ENCODE results near the gene HOXD13.

The HOXD13 gene

GRCh38 chr2:176081376-176081836, 11.1 kb upstream of the HOXD13 start:
- DNase-seq: no peak

GRCh38 chr2:176081837-176082524, 10.5 kb upstream of the HOXD13 start:
- DNase-seq: no peak

- DNase-seq: no peak
Observed at GRCh38 chr2:176082525-176082823, 10.0 kb upstream of the HOXD13 start.

DNA sequence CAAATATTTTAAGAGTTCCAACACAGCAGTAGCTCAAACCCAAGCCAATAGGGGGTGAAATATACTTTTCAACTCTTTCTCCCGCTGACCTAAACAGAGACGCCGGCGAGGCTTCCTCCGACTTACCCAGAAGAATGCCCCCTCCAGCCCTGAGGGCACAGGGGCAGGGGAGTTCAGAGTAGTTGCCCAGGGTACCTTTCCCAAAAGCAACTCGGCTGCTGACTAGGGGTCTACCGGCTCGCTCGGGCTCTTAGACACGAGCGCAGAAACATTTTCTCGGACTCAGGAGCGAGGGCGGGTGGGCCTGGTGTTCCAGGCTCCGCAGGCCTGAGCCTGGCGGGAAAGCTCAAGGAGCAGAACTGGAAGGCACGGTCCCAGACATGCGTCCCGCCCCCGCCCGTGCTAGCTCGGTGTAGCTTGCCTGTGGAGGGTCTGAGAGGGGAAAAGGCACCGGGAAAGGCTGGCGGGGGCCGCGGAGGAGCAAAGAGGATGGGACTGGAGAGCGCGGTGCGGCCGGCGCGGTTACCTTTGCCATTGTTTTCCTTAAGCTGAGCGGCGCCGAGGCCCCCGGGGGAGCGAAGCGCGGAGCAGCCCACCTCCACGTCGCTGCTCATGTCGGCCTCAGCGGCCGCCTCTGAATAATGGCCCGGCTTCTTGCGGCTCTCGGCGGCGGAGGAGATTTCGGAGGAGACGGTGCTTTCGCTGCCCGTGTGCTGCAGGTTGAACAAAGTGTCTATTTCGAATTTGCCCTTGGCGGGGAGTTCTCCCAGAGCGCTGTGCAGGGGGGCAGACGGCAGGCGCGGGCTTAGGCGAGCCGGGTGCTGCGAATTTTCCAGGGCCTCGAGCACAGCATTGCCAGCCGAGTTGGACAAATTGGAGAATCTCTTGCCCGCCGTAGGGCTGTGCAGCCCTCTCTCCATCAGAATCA, 9.4 kb upstream of the HOXD13 start:
- no peak for DNase-seq

- no peak for DNase-seq
Observed at GRCh38 chr2:176083796-176084261, 8.7 kb upstream of the HOXD13 start, which contains the start of gene EVX2. EVX2 (minus strand) TSS chr2:176083962; CDS start chr2:176083776, 186 bp downstream.

DNA sequence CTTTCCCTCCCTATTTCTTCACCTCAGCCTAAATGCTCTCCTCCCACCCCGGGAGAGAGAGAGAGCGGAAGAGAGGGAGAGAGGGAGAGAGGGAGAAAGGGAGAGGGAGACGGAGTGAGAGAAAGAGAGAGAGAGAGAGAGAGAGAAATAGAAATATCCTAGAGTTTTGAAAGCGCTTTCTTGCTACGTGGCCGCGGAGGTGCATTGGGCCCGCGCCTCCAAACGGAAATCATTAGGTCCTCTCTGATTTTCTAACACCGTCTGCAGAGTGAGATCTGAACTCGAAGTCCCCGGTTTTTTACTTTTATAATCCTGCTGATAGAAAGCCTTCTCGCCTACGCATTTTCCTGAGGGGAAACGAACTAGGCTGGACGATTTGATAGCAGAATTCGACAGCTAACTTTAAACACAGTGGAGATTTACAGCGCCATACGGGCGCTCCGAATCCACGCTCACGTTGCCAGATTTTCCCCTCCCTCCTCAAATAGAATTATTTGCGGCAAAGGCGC, 7.9 kb upstream of the HOXD13 start:
- DNase-seq: no peak

DNA sequence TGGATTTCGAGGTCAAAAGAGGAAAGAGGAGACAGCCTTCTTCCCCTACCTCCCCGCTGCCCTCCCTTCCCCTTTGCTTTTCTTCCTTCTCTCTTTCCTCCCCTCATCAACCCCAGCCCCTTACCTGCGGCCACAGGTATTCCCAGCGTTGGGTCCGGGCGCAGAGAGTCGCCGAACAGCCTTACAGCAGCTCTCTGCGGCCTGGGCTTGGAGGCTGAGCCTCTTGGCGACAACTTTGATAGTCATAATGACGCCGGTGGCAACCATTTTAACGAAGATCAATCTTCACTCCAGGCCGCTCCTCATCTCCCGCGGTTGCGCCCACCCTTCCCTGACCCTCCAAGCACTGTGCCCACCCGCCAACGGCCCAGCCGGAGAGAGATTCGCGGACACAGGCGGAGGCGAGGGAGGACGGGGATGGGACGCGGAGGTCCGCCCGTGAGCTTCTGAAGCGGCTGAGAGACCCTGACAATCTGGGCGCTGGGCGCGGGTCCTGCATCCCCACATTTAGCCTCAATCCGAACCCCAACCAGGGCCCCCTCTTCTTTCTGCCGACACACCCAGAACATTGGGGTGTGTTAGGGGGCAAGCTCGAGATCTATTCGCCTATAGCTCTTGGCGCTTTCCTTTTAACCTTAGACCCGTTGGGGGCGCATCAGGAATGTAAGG, 7.3 kb upstream of the HOXD13 start:
- DNase-seq: no peak

DNA sequence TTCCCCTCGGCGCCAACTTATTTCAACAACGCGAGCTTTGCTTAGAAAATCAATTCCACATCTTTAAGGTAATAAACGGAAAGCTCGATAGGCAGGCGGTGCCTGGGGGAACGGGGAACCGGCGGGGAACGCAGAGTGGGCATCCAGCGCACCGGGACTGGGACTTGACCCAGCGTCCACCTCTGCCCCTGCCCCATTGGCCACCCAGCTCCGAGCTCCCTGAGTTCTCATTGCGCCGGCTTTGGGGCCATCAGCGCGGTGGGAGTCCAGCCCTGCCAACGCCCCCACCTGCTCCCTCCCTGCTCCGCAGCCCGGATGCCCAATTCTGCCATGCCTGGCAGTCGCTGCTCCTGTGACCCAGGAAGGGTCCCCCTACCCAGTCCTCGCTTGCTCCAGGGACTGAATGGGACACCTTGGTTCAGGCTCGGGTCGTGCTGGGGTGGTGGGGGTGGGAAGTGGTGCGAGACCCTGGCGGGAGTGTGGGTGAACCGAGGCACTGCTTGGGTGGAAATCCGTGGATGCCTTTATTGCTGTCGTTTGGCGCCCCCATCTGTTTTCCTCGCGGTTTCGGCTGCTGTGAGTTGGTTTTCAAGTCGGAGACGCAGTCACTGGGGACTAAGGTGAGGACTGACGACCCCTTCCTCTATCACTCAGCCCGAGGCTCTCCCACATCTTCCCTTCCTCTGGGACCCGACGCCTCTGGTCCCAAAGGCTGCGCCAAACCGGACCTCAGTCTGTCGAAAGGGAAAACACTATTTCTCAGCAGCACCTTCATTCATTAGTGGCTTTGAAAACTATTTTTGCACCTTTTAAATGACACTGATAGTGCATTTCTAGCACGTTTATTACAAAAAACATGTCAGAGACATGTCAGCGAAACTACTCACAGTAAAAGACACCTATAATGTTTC, 6.4 kb upstream of the HOXD13 start:
- DNase-seq: no peak

- DNase-seq: no peak
Observed at GRCh38 chr2:176087330-176088047, 5.0 kb upstream of the HOXD13 start.

DNA sequence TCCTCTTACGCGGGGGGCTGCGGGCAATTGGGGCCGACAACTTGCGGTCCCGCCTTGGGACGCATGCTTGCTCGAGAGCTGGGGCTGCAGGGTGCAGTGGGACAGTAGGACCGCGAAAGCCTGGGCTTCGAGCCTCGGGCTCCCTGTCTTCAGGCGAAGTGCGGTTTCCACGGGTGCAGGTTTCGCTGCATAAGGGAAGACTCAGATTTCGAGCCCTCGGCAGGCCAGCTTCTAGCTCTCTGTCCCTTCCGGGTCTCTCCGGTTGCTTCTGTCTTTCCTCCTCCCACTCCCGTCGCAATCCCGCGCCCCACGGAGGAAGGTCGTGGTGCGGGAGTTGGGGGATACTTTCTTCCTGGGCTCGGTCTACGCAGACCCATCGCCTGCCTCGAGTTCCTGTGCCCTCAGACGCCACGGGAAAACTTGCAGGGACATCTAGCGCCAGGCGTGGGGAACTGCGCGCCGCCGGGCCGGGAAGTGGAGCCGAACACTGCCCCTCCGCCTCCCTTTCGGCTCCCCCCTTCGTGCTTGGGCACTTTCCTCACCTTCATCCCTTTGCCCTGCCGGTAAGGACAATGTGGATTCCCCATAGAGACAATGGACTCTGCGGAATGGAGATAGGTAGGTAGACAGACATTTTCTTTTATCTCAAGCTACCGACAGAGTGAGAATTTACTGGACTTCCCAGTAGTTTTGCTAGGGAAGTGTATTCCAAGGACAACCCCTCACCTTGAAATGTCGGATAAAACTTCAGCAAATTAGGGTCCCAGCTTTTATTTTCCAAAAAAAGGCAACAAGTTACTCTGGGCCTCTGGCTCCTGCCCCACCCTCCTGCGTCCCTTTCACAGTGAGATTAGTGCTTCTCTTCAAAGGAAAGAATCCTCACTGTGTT, 4.2 kb upstream of the HOXD13 start:
- no peak for DNase-seq

GRCh38 chr2:176088937-176089842, 3.3 kb upstream of the HOXD13 start:
- DNase-seq: no peak

- DNase-seq: no peak
Observed at GRCh38 chr2:176089843-176090395, 2.6 kb upstream of the HOXD13 start.

- DNase-seq: no peak
Observed at GRCh38 chr2:176090862-176091261, 1.7 kb upstream of the HOXD13 start.

DNA sequence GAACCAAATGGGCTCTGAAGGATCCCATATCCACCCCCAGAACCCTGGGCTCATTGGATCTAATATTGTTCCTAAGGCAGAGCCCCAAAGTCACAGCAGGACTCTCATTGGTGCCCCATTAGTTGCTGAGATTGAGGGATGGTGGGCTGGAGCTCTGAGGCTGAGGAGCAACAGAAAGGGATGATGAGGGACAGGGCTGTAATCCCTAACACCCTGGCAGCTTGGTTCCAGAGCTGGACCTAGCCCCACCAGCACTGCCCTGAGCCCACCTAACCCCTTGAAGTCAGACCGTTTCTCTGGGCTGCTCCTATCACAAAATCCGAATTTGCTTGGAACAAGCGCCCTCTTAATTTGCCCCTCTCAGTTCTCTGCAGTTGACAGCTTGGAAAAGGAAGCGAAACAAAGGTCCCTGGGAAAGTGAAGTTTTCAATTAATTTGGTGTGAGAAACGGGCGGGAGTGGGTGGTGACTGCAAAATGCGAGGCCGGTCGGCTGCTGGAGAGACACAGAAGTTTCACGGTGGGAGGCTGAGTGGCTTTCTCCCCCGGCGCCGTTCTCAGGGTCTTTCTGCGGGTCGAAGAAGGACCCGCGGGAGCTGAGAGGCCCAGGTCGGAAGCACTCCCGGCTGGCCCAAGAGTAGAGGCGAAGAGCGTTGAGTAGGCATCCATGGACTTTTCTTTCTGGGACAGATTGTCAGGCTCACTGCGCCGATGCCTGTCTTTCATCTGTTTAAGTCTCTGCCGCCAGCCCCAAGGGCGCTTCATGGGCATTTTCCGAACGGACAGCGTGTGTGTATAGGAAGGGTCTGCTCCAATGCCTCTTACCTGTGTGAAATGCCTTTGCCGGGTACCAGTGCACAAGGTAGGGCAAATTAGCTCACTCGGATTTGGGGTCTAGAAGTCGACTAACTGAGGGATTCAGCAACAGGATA, 927 bp upstream of the HOXD13 start:
- no peak for DNase-seq

DNA sequence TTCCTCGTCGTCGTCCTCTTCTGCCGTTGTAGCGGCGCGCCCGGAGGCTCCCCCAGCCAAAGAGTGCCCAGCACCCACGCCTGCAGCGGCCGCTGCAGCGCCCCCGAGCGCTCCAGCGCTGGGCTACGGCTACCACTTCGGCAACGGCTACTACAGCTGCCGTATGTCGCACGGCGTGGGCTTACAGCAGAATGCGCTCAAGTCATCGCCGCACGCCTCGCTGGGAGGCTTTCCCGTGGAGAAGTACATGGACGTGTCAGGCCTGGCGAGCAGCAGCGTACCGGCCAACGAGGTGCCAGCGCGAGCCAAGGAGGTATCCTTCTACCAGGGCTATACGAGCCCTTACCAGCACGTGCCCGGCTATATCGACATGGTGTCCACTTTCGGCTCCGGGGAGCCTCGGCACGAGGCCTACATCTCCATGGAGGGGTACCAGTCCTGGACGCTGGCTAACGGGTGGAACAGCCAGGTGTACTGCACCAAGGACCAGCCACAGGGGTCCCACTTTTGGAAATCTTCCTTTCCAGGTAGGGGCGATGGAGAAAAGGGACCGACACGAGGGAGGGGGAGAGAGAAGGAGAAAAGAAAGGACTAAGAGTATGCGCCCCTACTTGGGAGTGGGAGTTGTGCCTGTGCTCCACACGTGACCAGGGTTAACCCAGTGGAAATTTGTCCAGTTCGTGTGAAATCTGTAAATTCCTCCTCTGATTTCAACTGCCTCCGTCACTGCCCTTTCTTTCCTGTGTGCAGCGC, 800 bp downstream of the HOXD13 start:
- no peak for DNase-seq

DNA sequence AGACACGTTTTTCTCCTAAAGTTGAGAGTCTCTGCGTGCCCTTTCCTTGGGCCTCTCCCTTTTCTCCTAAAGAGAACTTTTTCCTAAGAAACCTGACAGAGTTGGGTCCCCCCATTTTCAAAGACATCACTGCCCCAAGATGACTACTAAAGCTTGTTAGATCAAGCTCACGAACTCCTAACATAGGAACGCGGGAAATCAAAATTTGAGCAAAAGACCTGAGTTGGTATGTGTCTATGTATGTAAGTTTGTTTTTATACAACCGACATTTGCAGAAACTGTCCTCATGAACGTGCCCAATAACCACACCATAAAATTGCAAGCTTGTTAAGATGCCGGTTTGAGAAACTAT, 1.4 kb downstream of the HOXD13 start:
- DNase-seq: no peak

DNA sequence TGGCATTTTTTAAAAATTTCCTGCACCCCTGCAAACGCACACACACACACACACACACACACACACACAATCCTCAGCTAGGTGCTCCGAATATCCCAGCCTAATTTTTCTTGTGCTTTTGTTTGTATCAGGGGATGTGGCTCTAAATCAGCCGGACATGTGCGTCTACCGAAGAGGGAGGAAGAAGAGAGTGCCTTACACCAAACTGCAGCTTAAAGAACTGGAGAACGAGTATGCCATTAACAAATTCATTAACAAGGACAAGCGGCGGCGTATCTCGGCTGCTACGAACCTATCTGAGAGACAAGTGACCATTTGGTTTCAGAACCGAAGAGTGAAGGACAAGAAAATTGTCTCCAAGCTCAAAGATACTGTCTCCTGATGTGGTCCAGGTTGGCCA, 1.8 kb downstream of the HOXD13 start:
- DNase-seq: no peak

All from activated T-cell treated with anti-CD3 and anti-CD28 coated beads for 4 hours (primary cell).